OCI-LY7 (cell line): ENCODE measurements around the gene C20orf202. TPM values are rescaled to one million over a fixed set of nuclear protein-coding genes. Genes with fewer than 3 reads are reported as not detected.

ENCODE experiments used
- BruUV-seq: library from RNA; stranded (reverse); fragments of 400-500 nt; replicated peaks from 2 replicates; lab custom pipeline; 2021; lab: Mats Ljungman, UMichigan
- CTCF ChIA-PET: fragments of 300-600 bp; sonication (Branson Sonifier 250); formaldehyde crosslinking; loops from one replicate; lab custom pipeline; 2022; ENCODE audit warnings: antibody characterized with exemption; ENCODE audit not compliant: unreplicated experiment; lab: Charles Lee
- POLR2A ChIA-PET: fragments of 300-600 bp; sonication (Branson Sonifier 250); formaldehyde crosslinking; loops from one replicate; lab custom pipeline; 2022; ENCODE audit warnings: antibody characterized with exemption; lab: Charles Lee
- DNase-seq: peaks from one replicate; pipeline ENCODE4 v3.0.0-alpha.2; 2015; ENCODE audit warnings: low spot score
- H2AFZ ChIP-seq: fragments of 200-600 bp; sonication (generic), shearing (Covaris generic); 2 replicates; pipeline ENCODE4 v1.6.1; 2014; ENCODE audit warnings: mild to moderate bottlenecking, antibody characterized with exemption, low read length, moderate library complexity
- H3K27ac ChIP-seq: fragments of 200-600 bp; sonication (generic); 2 replicates; pipeline ENCODE4 v1.5.1; 2014; ENCODE audit warnings: mixed run types, low read depth, mild to moderate bottlenecking, moderate library complexity, low read length, inconsistent platforms; ENCODE audit not compliant: poor library complexity, severe bottlenecking
- H3K36me3 ChIP-seq: fragments of 200-600 bp; sonication (generic); 2 replicates; pipeline ENCODE4 v1.6.1; 2014; ENCODE audit warnings: mild to moderate bottlenecking, antibody characterized with exemption, low read length, moderate library complexity, mixed read lengths; ENCODE audit not compliant: insufficient read depth
- H3K4me1 ChIP-seq: fragments of 200-600 bp; sonication (generic); 2 replicates; pipeline ENCODE4 v1.5.1; 2014; ENCODE audit warnings: mild to moderate bottlenecking, low read length; ENCODE audit not compliant: insufficient read depth, poor library complexity, severe bottlenecking
- H3K4me2 ChIP-seq: fragments of 200-600 bp; sonication (generic); 2 replicates; pipeline ENCODE4 v1.6.1; 2014; ENCODE audit warnings: mild to moderate bottlenecking, low read length
- H3K4me3 ChIP-seq: fragments of 200-600 bp; sonication (generic); 2 replicates; pipeline ENCODE4 v1.5.1; 2014; ENCODE audit warnings: mild to moderate bottlenecking, low read depth, low read length; ENCODE audit not compliant: poor library complexity, severe bottlenecking
- H3K79me2 ChIP-seq: fragments of 200-600 bp; sonication (generic); 2 replicates; pipeline ENCODE4 v1.6.1; 2016; ENCODE audit warnings: low read depth, mild to moderate bottlenecking, low read length, moderate library complexity, mixed read lengths; ENCODE audit not compliant: insufficient read depth
- H3K9me2 ChIP-seq: fragments of 200-600 bp; sonication (generic); 2 replicates; pipeline ENCODE4 v1.6.1; 2016; ENCODE audit warnings: mild to moderate bottlenecking, low read length, mixed read lengths; ENCODE audit not compliant: insufficient read depth
- H3K9me3 ChIP-seq: fragments of 200-600 bp; sonication (generic); 2 replicates; pipeline ENCODE4 v1.6.1; 2014; ENCODE audit warnings: mild to moderate bottlenecking, mixed run types, low read length, mixed read lengths
- H4K20me1 ChIP-seq: fragments of 200-600 bp; sonication (generic); 2 replicates; pipeline ENCODE4 v1.6.1; 2014; ENCODE audit warnings: mild to moderate bottlenecking, antibody characterized with exemption, low read length, moderate library complexity, mixed read lengths; ENCODE audit not compliant: insufficient read depth
- EZH2phosphoT487 ChIP-seq: fragments of 200-600 bp; sonication (generic); IDR thresholded peaks from 2 replicates; pipeline ENCODE4 v1.6.1; 2018; ENCODE audit warnings: low read depth, borderline replicate concordance, mild to moderate bottlenecking, mixed run types, antibody characterized with exemption, low read length, moderate library complexity, mixed read lengths
- intact Hi-C: fragments of 100-400 bp; cut with micrococcal nuclease; formaldehyde crosslinking; loops from one replicate; pipeline ENCODE4 v1.10.0; 2022; ENCODE audit not compliant: unreplicated experiment
- total RNA-seq, 2 experiments: library from RNA; depleted of rRNA in 1 of 2; stranded (reverse); fragments of >200 nt in 1 of 2; shearing (Covaris generic) in 1 of 2; gene quantifications; 2 replicates each; pipeline ENCODE4 v1.2.3, GENCODE V29; 2014 to 2022
- TF ChIP-seq, protein P1 (sequence below): fragments of 200-600 bp; sonication (generic); conservative IDR thresholded peaks from 2 replicates; pipeline ENCODE4 v1.5.1; 2014; ENCODE audit warnings: mild to moderate bottlenecking, antibody characterized with exemption, low read length, moderate library complexity, mixed read lengths

C20orf202 gene
- total RNA-seq, 2 experiments from 2014 or later: not detected

DNA sequence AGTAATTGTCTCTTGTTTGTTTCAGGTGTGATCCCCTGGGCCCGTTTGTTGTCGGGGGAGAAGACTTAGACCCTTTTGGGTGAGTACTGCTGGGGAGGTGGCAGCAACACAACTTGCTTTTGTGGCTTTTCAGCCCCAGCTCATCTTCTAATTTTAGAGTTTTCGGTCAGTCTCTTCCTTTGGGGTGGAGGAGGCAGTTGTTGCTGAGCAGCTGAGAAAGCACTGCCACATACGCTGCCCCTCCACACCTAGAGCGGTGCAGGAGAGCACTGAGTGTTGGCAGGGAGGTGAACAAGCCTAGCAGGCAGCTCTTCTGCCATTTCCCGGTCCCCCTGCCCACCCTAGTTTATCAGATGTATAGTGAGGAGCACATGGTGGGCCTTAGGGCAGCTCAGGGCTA, 40.1 kb upstream of the C20orf202 start:
- no peak for DNase-seq
- intact Hi-C loops: no loop called here
- H3K9me2 ChIP-seq: no peaks in the 10 kb centered on the region
- H3K9me3 ChIP-seq: no peaks in the 10 kb centered on the region
- H3K79me2 ChIP-seq: no peaks in the 10 kb centered on the region
- ChIA-PET POLR2A (interaction anchor here (0.5 to 1.1 kb wide), 2 partner anchors 17 to 147 kb away, joined by 3 read pairs; no protein-coding TSS in a partner anchor), CTCF (no interaction called here)
- H3K27ac ChIP-seq: no peak overlapping the region
- BruUV-seq: no TSS peak
- peaks cover 83% of the 10 kb centered on the region for H3K36me3 ChIP-seq
- H3K4me2 ChIP-seq: no peak overlapping the region
- TF ChIP-seq EZH2phosphoT487: no peak
- TF ChIP-seq, protein P1, sequence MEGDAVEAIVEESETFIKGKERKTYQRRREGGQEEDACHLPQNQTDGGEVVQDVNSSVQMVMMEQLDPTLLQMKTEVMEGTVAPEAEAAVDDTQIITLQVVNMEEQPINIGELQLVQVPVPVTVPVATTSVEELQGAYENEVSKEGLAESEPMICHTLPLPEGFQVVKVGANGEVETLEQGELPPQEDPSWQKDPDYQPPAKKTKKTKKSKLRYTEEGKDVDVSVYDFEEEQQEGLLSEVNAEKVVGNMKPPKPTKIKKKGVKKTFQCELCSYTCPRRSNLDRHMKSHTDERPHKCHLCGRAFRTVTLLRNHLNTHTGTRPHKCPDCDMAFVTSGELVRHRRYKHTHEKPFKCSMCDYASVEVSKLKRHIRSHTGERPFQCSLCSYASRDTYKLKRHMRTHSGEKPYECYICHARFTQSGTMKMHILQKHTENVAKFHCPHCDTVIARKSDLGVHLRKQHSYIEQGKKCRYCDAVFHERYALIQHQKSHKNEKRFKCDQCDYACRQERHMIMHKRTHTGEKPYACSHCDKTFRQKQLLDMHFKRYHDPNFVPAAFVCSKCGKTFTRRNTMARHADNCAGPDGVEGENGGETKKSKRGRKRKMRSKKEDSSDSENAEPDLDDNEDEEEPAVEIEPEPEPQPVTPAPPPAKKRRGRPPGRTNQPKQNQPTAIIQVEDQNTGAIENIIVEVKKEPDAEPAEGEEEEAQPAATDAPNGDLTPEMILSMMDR: no peak
- H3K4me3 ChIP-seq: no peak overlapping the region
- no peaks in the 10 kb centered on the region for H4K20me1 ChIP-seq
- no peaks in the 10 kb centered on the region for H3K4me1 ChIP-seq
- no peak overlapping the region for H2AFZ ChIP-seq

DNA sequence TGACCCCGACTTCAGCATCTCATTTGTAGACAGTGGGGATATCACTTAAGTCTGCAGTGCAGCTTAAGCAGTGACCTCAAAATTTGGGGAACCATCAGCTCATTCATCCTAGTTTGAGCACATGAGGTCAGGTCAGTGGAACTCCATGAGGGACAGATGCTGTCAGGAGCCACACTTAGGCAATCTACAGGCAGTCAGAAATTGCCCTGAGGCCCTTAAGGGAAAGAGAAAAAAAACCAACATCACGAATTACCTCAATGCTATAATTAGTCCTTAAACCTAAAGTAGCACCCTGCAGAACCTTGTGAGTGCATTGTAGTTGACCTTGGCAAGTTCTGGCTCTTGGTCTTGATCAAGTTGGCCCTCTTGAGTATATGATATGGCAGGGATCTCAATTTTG, 39.6 kb upstream of the C20orf202 start:
- Histone ChIP-seq H3K4me3 (no peak overlapping the region), H3K9me2 (no peaks in the 10 kb centered on the region), H2AFZ (no peak overlapping the region), H3K4me1 (no peaks in the 10 kb centered on the region), H3K9me3 (no peaks in the 10 kb centered on the region), H3K4me2 (no peak overlapping the region), H3K79me2 (no peaks in the 10 kb centered on the region), H3K27ac (no peak overlapping the region), H3K36me3 (peaks cover 89% of the 10 kb centered on the region), H4K20me1 (no peaks in the 10 kb centered on the region)
- no peak for TF ChIP-seq EZH2phosphoT487
- TF ChIP-seq, protein P1: no peak
- DNase-seq: no peak
- CTCF ChIA-PET: no interaction called here
- intact Hi-C loops: no loop called here
- POLR2A ChIA-PET: no interaction called here
- no TSS peak for BruUV-seq

DNA sequence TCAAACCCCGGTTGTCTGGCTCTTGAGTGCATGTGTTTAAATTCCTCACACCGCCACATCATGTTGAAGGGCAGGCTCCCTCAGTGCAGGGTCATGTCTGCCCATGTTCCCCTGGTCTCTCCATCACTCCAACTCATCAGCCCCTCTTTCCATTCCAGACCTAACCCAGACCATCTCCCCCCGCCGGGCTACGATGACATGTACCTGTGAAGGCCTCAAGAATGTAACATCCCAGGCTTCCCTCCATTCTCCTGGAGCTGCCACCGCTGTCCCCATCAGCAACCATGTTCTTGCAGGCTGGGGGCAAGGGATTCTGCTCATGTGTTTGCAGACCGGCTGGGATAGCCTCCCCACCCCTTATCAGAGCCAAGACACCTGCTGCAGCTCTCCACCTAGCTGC, 38.4 kb upstream of the C20orf202 start:
- no peak for TF ChIP-seq EZH2phosphoT487
- TF ChIP-seq, protein P1: no peak
- no peaks in the 10 kb centered on the region for H3K9me2 ChIP-seq
- BruUV-seq: no TSS peak
- no peak overlapping the region for H3K4me2 ChIP-seq
- no peaks in the 10 kb centered on the region for H3K79me2 ChIP-seq
- no peak overlapping the region for H3K27ac ChIP-seq
- no peaks in the 10 kb centered on the region for H3K4me1 ChIP-seq
- peaks cover 95% of the 10 kb centered on the region for H3K36me3 ChIP-seq
- no peaks in the 10 kb centered on the region for H4K20me1 ChIP-seq
- intact Hi-C loops: no loop called here
- DNase-seq: no peak
- no peak overlapping the region for H2AFZ ChIP-seq
- H3K4me3 ChIP-seq: no peak overlapping the region
- ChIA-PET POLR2A (no interaction called here), CTCF (no interaction called here)
- no peaks in the 10 kb centered on the region for H3K9me3 ChIP-seq
